ENCODE results near the gene CD226.
"Not testable (repeated sequence)": the region's sequence is repeated elsewhere in the genome, so short reads cannot be mapped to it uniquely, and the experiment has no call there.

CD226 gene

GRCh38 chr18:69865776-69866175 is 81.9 kb downstream of the CD226 start:
- DNase-seq: no peak

GRCh38 chr18:69864802-69865201 is 82.9 kb downstream of the CD226 start:
- not testable (repeated sequence) for DNase-seq

- no peak for DNase-seq
Measured at GRCh38 chr18:69858897-69859296, 88.8 kb downstream of the CD226 start.

GRCh38 chr18:69854455-69854854 is 93.2 kb downstream of the CD226 start:
- no peak for DNase-seq

GRCh38 chr18:69853051-69853450 is 94.6 kb downstream of the CD226 start:
- DNase-seq: no peak

- no peak for DNase-seq
Measured at GRCh38 chr18:69845593-69846506, 101.8 kb downstream of the CD226 start.

GRCh38 chr18:69844656-69845055 is 103.0 kb downstream of the CD226 start:
- no peak for DNase-seq

- DNase-seq: no peak
Measured at GRCh38 chr18:69843015-69843414, 104.7 kb downstream of the CD226 start.

- DNase-seq: no peak
Measured at GRCh38 chr18:69841117-69841516, 106.6 kb downstream of the CD226 start.

GRCh38 chr18:69840445-69840844 is 107.2 kb downstream of the CD226 start:
- DNase-seq: no peak

- DNase-seq: no peak
Measured at GRCh38 chr18:69840001-69840400, 107.7 kb downstream of the CD226 start.

GRCh38 chr18:69839497-69839896 is 108.2 kb downstream of the CD226 start:
- DNase-seq: no peak

GRCh38 chr18:69838620-69839411 is 108.9 kb downstream of the CD226 start:
- DNase-seq: no peak

GRCh38 chr18:69838003-69838402 is 109.7 kb downstream of the CD226 start:
- DNase-seq: no peak

- not testable (repeated sequence) for DNase-seq
Measured at GRCh38 chr18:69834980-69835379, 112.7 kb downstream of the CD226 start.

GRCh38 chr18:69830189-69830588 is 117.5 kb downstream of the CD226 start:
- DNase-seq: no peak

GRCh38 chr18:69820538-69820937 is 127.1 kb downstream of the CD226 start:
- DNase-seq: no peak

- no peak for DNase-seq
Measured at GRCh38 chr18:69819460-69819859, 128.2 kb downstream of the CD226 start.

GRCh38 chr18:69817335-69817940 is 130.2 kb downstream of the CD226 start:
- DNase-seq: no peak

- no peak for DNase-seq
Measured at GRCh38 chr18:69814861-69815385, 132.8 kb downstream of the CD226 start.

GRCh38 chr18:69813559-69813958 is 134.1 kb downstream of the CD226 start:
- DNase-seq: no peak

GRCh38 chr18:69808399-69808798 is 139.3 kb downstream of the CD226 start:
- DNase-seq: no peak
